CD4-positive, alpha-beta T cell (primary cell): ENCODE results near the gene MYH11. TPM values are rescaled to one million over a fixed set of nuclear protein-coding genes. Genes with fewer than 3 reads are reported as not detected.
A peak's percentile ranks its signal among the peaks of the same experiment; 100 is the strongest.

Source experiments
- ATAC-seq: fragments of 200-7000 bp; cut with Tn5 transposase; one replicate; pipeline ENCODE4 v1.10.0; 2022; ENCODE audit warnings: mild to moderate bottlenecking; ENCODE audit not compliant: poor library complexity
- CTCF ChIA-PET: fragments of 350-600 bp; sonication (Branson Sonifier 250); formaldehyde crosslinking; loops from one replicate; lab custom pipeline; 2021; ENCODE audit warnings: antibody characterized with exemption, inconsistent platforms; lab: Charles Lee
- POLR2A ChIA-PET: fragments of 350-600 bp; sonication (Branson Sonifier 250); formaldehyde crosslinking; loops from one replicate; lab custom pipeline; 2021; ENCODE audit warnings: antibody characterized with exemption, inconsistent platforms; lab: Charles Lee
- DNase-seq, 14 experiments: peaks; one replicate each; pipeline ENCODE4 v3.0.0-alpha.2; 2013 to 2020; ENCODE audit warnings: mixed read lengths in 2 of 14
- H3K27ac ChIP-seq, 2 donors: one replicate each; pipeline versions ENCODE4 v1.5.1 to v1.7.0; 2013; ENCODE audit warnings: low read length in 2 of 2, low read depth in 1 of 2, mild to moderate bottlenecking in 1 of 2
- H3K27me3 ChIP-seq, 2 experiments: 1 replicate in 1 of 2; 2 replicates in 1 of 2; pipeline versions ENCODE4 v1.6.1 to v1.7.0; 2013; ENCODE audit warnings: low read length in 2 of 2, control low read depth in 1 of 2, mild to moderate bottlenecking in 1 of 2, moderate library complexity in 1 of 2; ENCODE audit not compliant: insufficient read depth in 2 of 2, control insufficient read depth in 1 of 2
- H3K36me3 ChIP-seq: one replicate; pipeline ENCODE4 v1.6.1; 2013; ENCODE audit warnings: low read length, control low read depth; ENCODE audit not compliant: insufficient read depth
- H3K4me1 ChIP-seq: one replicate; pipeline ENCODE4 v1.6.1; 2013; ENCODE audit warnings: low read length, control low read depth; ENCODE audit not compliant: insufficient read depth
- H3K4me3 ChIP-seq: one replicate; pipeline ENCODE4 v1.5.1; 2013; ENCODE audit warnings: mild to moderate bottlenecking, low read length, moderate library complexity
- H3K9me3 ChIP-seq, 2 experiments: 1 replicate in 1 of 2; 2 replicates in 1 of 2; pipeline versions ENCODE4 v1.6.1 to v1.7.0; 2013; ENCODE audit warnings: low read length in 2 of 2, mild to moderate bottlenecking in 2 of 2, control low read depth in 1 of 2, moderate library complexity in 1 of 2; ENCODE audit not compliant: control insufficient read depth in 1 of 2, insufficient read depth in 1 of 2
- H3K27ac Mint-ChIP-seq: one replicate; pipeline ENCODE4 v1.8.0; 2020; ENCODE audit warnings: mixed read lengths
- H3K27me3 Mint-ChIP-seq: one replicate; pipeline ENCODE4 v1.8.0; 2021; ENCODE audit warnings: mixed read lengths
- H3K36me3 Mint-ChIP-seq: one replicate; pipeline ENCODE4 v1.8.0; 2021; ENCODE audit warnings: low read depth, mixed read lengths
- H3K4me1 Mint-ChIP-seq: one replicate; pipeline ENCODE4 v1.8.0; 2021; ENCODE audit warnings: low read depth, mixed read lengths
- H3K4me3 Mint-ChIP-seq: one replicate; pipeline ENCODE4 v1.8.0; 2020; ENCODE audit warnings: mild to moderate bottlenecking, mixed read lengths
- H3K9me3 Mint-ChIP-seq: one replicate; pipeline ENCODE4 v1.8.0; 2020; ENCODE audit warnings: mixed read lengths
- CTCF ChIP-seq: fragments of 200-600 bp; IDR thresholded peaks from one replicate; pipeline ENCODE4 v1.8.0; 2022; ENCODE audit warnings: antibody characterized with exemption, mild to moderate bottlenecking
- intact Hi-C, 2 experiments: fragments of 100-400 bp; cut with DNase I in 1 of 2; cut with micrococcal nuclease in 1 of 2; formaldehyde crosslinking; loops; one replicate each; pipeline versions ENCODE4 v1.15.1 to v1.9.0; 2023 to 2025; cut with DNase I, micrococcal nuclease
- total RNA-seq, 174 experiments: library from RNA in 2 of 174; stranded (reverse) in 2 of 174; gene quantifications; one replicate each; pipeline ENCODE4 v1.2.3 and lab custom pipeline; 2021 to 2026

MYH11 gene
- total RNA-seq, 2 experiments from 2014 or later, result not detected

- Histone ChIP-seq H3K36me3 (no peaks in the 10 kb centered on the region), H3K4me3 (no peak overlapping the region), H3K27ac (no peak overlapping the region), H3K9me3 (no peaks in the 10 kb centered on the region), H3K27me3 (peaks cover 7 to 8% of the 10 kb centered on the region in 2 experiments), H3K4me1 (peaks cover 10% of the 10 kb centered on the region)
- Mint-ChIP-seq H3K9me3 (no peaks in the 10 kb centered on the region), H3K36me3 (no peaks in the 10 kb centered on the region), H3K27ac (no peak overlapping the region), H3K4me1 (no peaks in the 10 kb centered on the region), H3K27me3 (peaks cover 49% of the 10 kb centered on the region), H3K4me3 (no peak overlapping the region)
- intact Hi-C loops, result loop anchor here in 1 of 2 experiments (10.0 kb wide), 1 partner anchor 435 kb away; no protein-coding TSS in a partner anchor
- CTCF ChIA-PET, result no interaction called here
- ATAC-seq (no peak), DNase-seq (no peak)
- no peak for TF ChIP-seq CTCF
- POLR2A ChIA-PET, result no interaction called here
These were observed 96.7 kb downstream of the MYH11 start for GRCh38 chr16:15760129-15760528.

- H3K4me1 Mint-ChIP-seq, result no peaks in the 10 kb centered on the region
- Histone ChIP-seq H3K9me3 (no peaks in the 10 kb centered on the region), H3K27ac (no peak overlapping the region), H3K4me3 (no peak overlapping the region), H3K27me3 (peaks cover 7 to 8% of the 10 kb centered on the region in 2 experiments), H3K36me3 (no peaks in the 10 kb centered on the region), H3K4me1 (peaks cover 10% of the 10 kb centered on the region)
- no peak overlapping the region for H3K27ac Mint-ChIP-seq
- H3K27me3 Mint-ChIP-seq, result peaks cover 43% of the 10 kb centered on the region
- no peak for DNase-seq
- no peak for TF ChIP-seq CTCF
- intact Hi-C loops, result no loop called here
- ATAC-seq, result no peak
- ChIA-PET CTCF (interaction anchor here (0.7 kb wide), 1 partner anchor 20 kb away, joined by 3 read pairs; no protein-coding TSS in a partner anchor), POLR2A (no interaction called here)
- no peaks in the 10 kb centered on the region for H3K9me3 Mint-ChIP-seq
- H3K4me3 Mint-ChIP-seq, result no peak overlapping the region
- no peaks in the 10 kb centered on the region for H3K36me3 Mint-ChIP-seq
These were observed 97.8 kb downstream of the MYH11 start for GRCh38 chr16:15759070-15759469.

GRCh38 chr16:15757630-15758251 is 99.1 kb downstream of the MYH11 start:
- ChIA-PET CTCF (no interaction called here), POLR2A (no interaction called here)
- H3K27ac ChIP-seq, result no peak overlapping the region
- peaks cover 3% of the 10 kb centered on the region in 2 experiments for H3K27me3 ChIP-seq
- DNase-seq (peak in 3 of 14 experiments; percentile 2 to 10 (median 5)), ATAC-seq (no peak)
- H3K36me3 ChIP-seq, result no peaks in the 10 kb centered on the region
- no peaks in the 10 kb centered on the region for H3K9me3 ChIP-seq
- no peak overlapping the region for H3K4me3 ChIP-seq
- intact Hi-C loops, result no loop called here
- Mint-ChIP-seq H3K27me3 (peaks cover 33% of the 10 kb centered on the region), H3K36me3 (no peaks in the 10 kb centered on the region), H3K4me3 (no peak overlapping the region), H3K27ac (no peak overlapping the region), H3K9me3 (no peaks in the 10 kb centered on the region), H3K4me1 (no peaks in the 10 kb centered on the region)
- peaks cover 10% of the 10 kb centered on the region for H3K4me1 ChIP-seq
- no peak for TF ChIP-seq CTCF
